Ishikawa (cell line): Measurements from ENCODE around the gene LINC01488.

ENCODE experiments used
- CEBPB ChIP-seq: IDR thresholded peaks from 2 replicates; pipeline ENCODE4 v1.6.1; 2012
- CREB1 ChIP-seq: IDR thresholded peaks from 2 replicates; pipeline ENCODE4 v1.6.1; 2012; ENCODE audit warnings: low read depth
- EGR1 ChIP-seq: IDR thresholded peaks from 2 replicates; pipeline ENCODE4 v1.6.1; 2012
- EP300 ChIP-seq: IDR thresholded peaks from 2 replicates; pipeline ENCODE4 v1.6.1; 2012; ENCODE audit warnings: borderline replicate concordance
- FOXM1 ChIP-seq: IDR thresholded peaks from 2 replicates; pipeline ENCODE4 v1.6.1; 2012; ENCODE audit warnings: low read depth, borderline replicate concordance
- NFIC ChIP-seq: IDR thresholded peaks from 2 replicates; pipeline ENCODE4 v1.6.1; 2012
- RAD21 ChIP-seq: IDR thresholded peaks from 2 replicates; pipeline ENCODE4 v1.6.1; 2012; ENCODE audit warnings: low read depth
- TAF1 ChIP-seq: IDR thresholded peaks from 2 replicates; pipeline ENCODE4 v1.6.1; 2012; ENCODE audit warnings: low read depth, mild to moderate bottlenecking
- TCF12 ChIP-seq: IDR thresholded peaks from 2 replicates; pipeline ENCODE4 v1.6.1; 2012; ENCODE audit warnings: low read depth
- TEAD4 ChIP-seq: IDR thresholded peaks from 2 replicates; pipeline ENCODE4 v1.6.1; 2012
- YY1 ChIP-seq: IDR thresholded peaks from 2 replicates; pipeline ENCODE4 v1.6.1; 2012; ENCODE audit warnings: low read depth
- ZBTB7A ChIP-seq: IDR thresholded peaks from 2 replicates; pipeline ENCODE4 v1.6.1; 2012; ENCODE audit warnings: low read depth
- TF ChIP-seq, protein P1 (sequence below): IDR thresholded peaks from 2 replicates; pipeline ENCODE4 v1.6.1; 2012; ENCODE audit warnings: low read depth, mild to moderate bottlenecking
- TF ChIP-seq, protein P2 (sequence below): IDR thresholded peaks from 2 replicates; pipeline ENCODE4 v1.6.1; 2012
- TF ChIP-seq, protein P3 (sequence below): IDR thresholded peaks from 2 replicates; pipeline ENCODE4 v1.6.1; 2012

The LINC01488 gene

DNA sequence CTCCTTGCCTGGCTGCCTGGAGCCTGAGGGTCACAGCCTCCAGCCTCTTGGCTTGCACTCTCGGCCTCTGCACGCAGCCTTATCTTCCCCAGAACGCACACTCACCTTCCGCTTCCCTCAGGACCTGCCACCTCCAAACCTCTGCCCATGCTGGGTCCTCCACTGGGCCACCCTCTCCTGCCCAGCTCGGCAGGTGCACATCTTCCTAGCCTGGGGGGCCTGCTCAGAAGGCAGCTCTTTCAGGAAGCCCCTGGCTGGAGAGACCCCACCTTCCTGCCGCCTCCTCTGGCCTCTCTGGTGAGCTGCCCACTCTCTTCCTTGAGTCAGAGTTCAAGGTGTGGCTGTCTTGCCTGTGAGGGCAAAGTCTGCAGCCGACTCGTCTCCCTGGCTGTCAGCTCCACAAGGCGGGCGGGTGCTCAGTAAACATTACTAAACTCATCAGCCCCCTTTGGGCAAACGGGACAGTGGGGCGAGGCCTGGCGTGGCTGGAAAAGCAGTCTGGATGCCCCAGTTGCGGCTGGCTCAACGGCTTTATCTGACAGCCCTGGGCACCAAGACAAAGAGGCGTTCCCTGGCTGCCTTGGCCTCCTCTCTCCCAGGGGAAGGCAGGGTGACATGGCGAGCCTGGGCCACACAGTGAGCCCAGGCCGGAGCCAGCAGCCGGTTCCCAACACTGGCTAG is 1.7 kb upstream of the LINC01488 start:
- no peak for TF ChIP-seq EGR1
- TF ChIP-seq CREB1, result no peak
- no peak for TF ChIP-seq ZBTB7A
- TF ChIP-seq, protein P1, sequence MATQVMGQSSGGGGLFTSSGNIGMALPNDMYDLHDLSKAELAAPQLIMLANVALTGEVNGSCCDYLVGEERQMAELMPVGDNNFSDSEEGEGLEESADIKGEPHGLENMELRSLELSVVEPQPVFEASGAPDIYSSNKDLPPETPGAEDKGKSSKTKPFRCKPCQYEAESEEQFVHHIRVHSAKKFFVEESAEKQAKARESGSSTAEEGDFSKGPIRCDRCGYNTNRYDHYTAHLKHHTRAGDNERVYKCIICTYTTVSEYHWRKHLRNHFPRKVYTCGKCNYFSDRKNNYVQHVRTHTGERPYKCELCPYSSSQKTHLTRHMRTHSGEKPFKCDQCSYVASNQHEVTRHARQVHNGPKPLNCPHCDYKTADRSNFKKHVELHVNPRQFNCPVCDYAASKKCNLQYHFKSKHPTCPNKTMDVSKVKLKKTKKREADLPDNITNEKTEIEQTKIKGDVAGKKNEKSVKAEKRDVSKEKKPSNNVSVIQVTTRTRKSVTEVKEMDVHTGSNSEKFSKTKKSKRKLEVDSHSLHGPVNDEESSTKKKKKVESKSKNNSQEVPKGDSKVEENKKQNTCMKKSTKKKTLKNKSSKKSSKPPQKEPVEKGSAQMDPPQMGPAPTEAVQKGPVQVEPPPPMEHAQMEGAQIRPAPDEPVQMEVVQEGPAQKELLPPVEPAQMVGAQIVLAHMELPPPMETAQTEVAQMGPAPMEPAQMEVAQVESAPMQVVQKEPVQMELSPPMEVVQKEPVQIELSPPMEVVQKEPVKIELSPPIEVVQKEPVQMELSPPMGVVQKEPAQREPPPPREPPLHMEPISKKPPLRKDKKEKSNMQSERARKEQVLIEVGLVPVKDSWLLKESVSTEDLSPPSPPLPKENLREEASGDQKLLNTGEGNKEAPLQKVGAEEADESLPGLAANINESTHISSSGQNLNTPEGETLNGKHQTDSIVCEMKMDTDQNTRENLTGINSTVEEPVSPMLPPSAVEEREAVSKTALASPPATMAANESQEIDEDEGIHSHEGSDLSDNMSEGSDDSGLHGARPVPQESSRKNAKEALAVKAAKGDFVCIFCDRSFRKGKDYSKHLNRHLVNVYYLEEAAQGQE, result no peak
- TF ChIP-seq NFIC, result no peak
- TF ChIP-seq RAD21, result no peak
- no peak for TF ChIP-seq CEBPB
- no peak for TF ChIP-seq TEAD4
- TF ChIP-seq YY1, result no peak
- no peak for TF ChIP-seq FOXM1
- TF ChIP-seq EP300, result no peak
- no peak for TF ChIP-seq TCF12
- TF ChIP-seq, protein P2, sequence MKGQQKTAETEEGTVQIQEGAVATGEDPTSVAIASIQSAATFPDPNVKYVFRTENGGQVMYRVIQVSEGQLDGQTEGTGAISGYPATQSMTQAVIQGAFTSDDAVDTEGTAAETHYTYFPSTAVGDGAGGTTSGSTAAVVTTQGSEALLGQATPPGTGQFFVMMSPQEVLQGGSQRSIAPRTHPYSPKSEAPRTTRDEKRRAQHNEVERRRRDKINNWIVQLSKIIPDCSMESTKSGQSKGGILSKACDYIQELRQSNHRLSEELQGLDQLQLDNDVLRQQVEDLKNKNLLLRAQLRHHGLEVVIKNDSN, result no peak

DNA sequence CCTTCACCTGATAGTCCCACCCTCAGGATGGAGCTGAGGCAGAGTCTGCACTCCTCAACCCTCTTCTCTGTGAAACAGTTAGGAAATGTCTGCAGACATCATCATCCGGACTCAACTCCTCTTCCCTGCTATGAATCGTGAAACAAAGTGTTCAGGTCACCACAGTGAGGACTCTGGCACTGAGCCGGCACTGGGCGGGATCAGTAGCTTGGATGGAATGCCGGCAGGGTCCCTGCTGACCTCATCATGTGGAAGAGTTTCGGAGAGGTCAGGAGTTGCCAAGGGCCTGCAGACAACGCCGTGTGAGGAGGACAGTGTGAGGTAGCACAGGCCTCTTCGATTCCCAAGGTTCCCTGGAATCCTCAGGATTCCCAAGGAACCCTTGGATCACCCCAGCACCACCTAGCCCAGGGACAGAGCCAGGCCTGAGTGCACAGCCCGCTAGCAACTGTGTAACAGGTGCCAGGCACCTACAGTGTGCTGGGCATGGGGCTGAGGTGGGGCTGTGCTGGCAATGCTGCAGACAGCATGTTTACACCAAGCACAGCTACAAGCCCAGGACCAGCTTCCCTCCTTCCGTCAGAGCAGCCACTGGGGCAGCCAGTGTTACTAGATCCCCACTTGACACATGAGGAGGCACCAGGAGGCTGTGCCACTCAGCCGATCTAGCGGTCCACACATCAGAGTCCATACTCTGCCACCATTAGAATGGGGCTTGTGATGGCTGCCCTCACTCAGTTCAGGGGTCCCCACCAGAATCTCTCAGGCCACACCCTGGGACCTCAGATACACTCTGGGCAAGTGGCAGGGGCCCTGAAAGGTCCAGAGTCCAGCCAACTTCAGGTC is 693 bp upstream of the LINC01488 start:
- TF ChIP-seq, protein P3, sequence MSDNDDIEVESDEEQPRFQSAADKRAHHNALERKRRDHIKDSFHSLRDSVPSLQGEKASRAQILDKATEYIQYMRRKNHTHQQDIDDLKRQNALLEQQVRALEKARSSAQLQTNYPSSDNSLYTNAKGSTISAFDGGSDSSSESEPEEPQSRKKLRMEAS, result 0 out of 2 replicates have a peak, but pooled peaks have one; percentile 15
- TF ChIP-seq, protein P1, result no peak
- TF ChIP-seq EP300, result no peak
- no peak for TF ChIP-seq ZBTB7A
- TF ChIP-seq FOXM1, result no peak
- TF ChIP-seq EGR1, result no peak
- 0 out of 2 replicates have a peak, but pooled peaks have one; percentile 43 for TF ChIP-seq TEAD4
- TF ChIP-seq TAF1, result no peak

DNA sequence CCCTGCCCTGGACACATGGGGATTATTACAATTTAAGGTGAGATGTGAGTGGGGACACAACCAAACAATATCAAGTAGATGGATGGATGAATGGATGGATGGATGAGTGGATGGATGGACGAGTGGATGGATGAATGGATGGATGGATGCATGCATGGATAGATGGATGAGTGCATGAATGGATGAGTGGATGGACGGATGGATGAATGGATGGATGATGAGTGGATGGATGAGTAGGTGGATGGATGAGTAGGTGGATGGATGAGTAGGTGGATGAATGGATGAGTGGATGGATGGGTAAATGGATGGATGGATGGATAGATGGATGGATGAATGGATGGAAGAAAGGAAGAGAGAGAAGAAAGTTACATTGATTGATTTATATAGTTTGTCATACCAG is 859 bp downstream of the LINC01488 start:
- TF ChIP-seq CEBPB, result no peak
- TF ChIP-seq EP300, result no peak
- TF ChIP-seq, protein P2, result no peak
- no peak for TF ChIP-seq YY1

DNA sequence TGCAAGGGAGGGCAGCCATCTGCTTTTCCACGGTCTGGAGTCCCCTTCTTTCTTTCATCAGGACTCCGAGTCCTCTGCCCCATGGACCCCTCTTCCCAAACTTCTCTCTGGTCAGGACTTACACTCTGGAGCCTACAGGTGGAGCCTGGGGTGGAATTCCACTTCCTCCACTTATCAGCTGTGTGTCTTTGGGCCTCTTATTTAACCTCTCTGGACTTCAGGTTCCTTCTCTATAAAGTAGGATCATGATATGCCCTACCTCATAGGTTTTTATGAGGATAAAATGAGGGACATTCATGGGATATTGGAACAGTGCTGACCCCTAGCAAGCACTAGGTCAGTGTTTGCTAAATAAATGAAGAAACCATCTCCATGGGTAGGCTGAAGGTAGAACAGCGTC is 1.7 kb downstream of the LINC01488 start:
- TF ChIP-seq EGR1, result no peak
- no peak for TF ChIP-seq TAF1
- TF ChIP-seq, protein P2, result no peak
- no peak for TF ChIP-seq YY1
- no peak for TF ChIP-seq TEAD4
- TF ChIP-seq EP300, result no peak
- TF ChIP-seq TCF12, result no peak
- TF ChIP-seq, protein P1, result no peak
- no peak for TF ChIP-seq ZBTB7A
- TF ChIP-seq CREB1, result no peak
- no peak for TF ChIP-seq CEBPB
- TF ChIP-seq NFIC, result no peak
- TF ChIP-seq FOXM1, result no peak
- no peak for TF ChIP-seq RAD21
- TF ChIP-seq, protein P3, result no peak
